HG03460 (cell line): ENCODE data around the gene PRPSAP2.
"Not testable (repeated sequence)": the region's sequence is repeated elsewhere in the genome, so short reads cannot be mapped to it uniquely, and the experiment has no call there.

Experiments used
- ATAC-seq: cut with Tn5 transposase; IDR thresholded peaks from one replicate; pipeline ENCODE4 v1.9.1; 2021; ENCODE audit not compliant: unreplicated experiment

The PRPSAP2 gene

DNA sequence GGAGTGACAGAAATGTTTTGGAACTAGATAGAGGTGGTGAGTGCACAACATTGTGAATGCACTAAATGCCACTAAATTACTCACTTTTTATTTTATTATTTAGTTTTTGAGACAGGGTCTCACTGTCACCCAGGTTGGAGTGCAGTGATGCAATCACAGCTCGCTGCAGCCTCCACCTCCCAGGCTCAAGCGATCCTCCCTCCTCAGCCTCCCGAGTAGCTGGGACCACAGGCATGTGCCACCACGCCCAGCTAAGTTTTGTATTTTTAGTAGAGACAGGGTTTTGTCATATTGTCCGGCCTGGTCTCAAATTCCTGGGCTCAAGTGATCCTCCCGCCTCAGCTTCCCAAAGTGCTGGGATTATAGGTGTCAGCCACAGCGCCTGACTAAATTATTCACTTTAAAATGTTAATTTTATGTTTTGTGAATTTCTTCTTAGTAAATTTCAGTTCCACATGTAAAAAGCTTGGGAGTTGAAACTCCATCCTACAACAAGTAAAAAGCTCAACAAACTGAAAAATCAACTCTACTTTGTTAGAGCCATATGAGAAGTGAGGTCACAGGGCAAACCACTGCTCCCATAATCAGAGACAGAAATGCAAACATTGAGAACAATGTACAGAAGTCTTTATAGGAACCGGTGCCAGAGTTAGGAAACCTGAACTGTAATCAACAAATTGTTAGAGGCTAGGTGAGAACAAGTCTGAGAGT is 80.2 kb downstream of the PRPSAP2 start:
- no peak for ATAC-seq

DNA sequence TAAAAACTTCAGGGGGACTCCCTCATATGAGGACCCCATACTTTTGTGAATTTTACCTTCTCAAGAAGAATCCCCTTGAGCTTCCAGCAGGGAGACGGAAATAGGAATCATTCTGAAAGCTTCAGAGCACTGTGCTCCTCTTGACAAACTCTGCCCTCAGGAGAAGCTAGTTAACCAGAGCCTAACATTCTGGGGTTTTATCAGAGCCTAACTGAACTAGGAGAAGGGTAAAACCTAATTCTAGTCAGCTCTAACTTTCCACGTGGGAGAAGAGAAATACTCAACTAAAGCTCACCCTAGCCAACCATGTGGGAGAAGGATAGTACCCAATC is 80.7 kb downstream of the PRPSAP2 start:
- no peak for ATAC-seq

- no peak for ATAC-seq
Measured at GRCh38 chr17:18944646-18945045, 86.7 kb downstream of the PRPSAP2 start.

- no peak for ATAC-seq
Measured at GRCh38 chr17:18946536-18946935, 88.6 kb downstream of the PRPSAP2 start.

DNA sequence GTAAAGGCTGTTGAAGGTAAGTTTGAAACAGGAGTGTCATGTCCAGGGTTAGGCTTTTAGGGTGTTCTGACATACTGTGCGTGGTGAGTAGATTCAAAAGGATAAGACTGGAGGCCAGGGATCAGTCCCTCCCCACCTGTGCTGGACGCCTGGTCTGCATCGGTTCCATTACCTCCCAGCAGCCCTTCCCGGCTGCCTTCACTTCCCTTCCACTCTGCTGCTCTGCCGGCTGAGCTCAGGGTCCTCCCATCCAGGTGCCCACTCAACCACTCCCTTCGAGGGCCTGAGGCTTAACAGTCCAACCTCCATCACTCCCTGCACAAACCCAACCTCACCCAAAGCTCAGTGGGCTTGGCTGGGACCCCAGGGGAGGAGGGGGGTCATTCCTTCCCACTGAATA is 89.9 kb downstream of the PRPSAP2 start:
- ATAC-seq, result no peak

GRCh38 chr17:18948476-18949006 is 90.6 kb downstream of the PRPSAP2 start:
- ATAC-seq, result no peak

GRCh38 chr17:18949566-18949965 is 91.6 kb downstream of the PRPSAP2 start:
- ATAC-seq, result no peak

- ATAC-seq, result no peak
Measured at GRCh38 chr17:18950346-18950745, 92.4 kb downstream of the PRPSAP2 start.

GRCh38 chr17:18950944-18951905 is 93.3 kb downstream of the PRPSAP2 start:
- ATAC-seq, result no peak

DNA sequence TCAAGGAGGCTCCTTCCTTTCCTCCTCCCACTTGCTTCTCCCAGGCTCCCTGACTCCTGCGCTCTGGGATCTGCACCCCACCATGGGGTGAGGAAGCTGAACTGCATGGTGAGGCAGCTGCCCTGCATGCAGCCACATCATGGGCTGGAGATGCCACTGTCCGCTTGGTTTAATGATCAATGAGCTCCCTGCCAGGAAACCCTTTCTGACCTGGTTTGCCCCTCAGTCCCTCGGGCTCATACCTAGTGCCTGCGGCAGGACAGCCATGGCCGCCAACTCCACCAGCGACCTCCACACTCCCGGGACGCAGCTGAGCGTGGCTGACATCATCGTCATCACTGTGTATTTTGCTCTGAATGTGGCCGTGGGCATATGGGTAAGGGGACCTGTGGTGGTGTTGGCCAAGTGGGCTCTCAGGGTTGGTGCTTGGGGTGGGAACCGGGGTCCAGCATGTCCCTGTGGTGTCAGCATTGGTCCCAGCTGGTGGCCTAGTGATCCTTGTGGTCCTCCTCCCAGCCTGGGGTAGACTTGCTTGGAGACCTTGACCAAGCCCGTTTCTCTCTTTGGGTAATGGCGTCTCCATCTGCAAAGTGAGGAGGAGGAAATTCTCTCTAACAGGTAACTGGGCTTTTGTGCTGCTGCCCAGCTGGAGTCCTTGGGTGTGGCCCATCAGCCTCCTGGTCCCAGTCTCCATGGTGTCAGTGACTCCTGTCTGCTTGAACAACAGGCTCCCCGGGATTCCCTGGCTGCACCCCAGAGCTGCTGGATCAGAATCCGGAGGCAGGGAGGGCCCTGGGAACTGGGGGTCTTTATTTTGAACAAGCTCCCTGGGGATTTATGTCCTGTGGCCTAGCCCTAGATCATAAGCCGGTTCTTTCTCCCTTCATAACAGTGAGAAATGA is 94.3 kb downstream of the PRPSAP2 start, which contains the start of gene SLC5A10:
Gene SLC5A10, plus strand, starts transcription at position 225 of the 902 bp plus-strand sequence. Its CDS starts 41 bp downstream, at position 266.
- ATAC-seq, result no peak

DNA sequence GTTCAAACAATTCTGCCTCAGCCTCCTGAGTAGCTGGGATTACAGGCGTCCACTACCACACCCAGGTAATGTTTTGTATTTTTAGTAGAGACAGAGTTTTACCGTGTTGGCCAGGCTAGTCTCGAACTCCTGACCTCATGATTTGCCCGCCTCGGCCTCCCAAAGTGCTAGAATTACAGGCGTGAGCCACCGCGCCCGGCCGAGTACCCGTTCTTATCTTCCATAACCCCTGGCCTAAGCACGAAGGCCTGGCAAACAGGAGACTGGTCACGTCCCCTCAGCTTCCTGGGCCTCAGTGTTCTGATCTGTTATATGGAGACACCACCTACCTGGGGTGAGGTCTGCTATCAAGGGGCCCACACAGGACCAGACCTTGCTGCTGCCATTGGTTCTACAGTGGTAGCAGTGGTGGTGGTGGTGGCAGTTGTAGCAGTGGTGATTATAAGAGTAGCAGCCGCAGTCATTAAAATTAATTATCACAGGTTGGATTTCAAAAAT is 95.3 kb downstream of the PRPSAP2 start:
- ATAC-seq, result no peak

DNA sequence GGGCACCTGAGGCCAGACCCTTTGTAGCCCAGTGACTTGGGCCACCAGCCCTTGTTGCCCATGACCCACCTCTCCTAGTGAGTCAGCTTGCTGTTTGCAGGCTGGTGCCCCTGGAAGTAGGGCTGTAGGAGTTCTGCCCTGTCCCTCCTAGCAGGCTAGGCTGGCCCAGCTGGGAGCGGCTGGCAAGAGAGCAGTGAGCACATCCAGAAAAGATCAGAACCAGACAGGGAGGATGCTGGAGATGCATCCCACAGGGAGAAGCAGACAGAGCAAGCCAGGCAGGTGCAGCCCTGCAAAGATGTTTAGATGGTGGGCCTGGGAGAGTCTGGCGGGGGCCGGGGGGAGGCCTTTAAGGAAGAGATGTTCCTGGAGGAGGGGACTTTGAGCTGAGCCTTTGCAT is 96.4 kb downstream of the PRPSAP2 start:
- no peak for ATAC-seq

DNA sequence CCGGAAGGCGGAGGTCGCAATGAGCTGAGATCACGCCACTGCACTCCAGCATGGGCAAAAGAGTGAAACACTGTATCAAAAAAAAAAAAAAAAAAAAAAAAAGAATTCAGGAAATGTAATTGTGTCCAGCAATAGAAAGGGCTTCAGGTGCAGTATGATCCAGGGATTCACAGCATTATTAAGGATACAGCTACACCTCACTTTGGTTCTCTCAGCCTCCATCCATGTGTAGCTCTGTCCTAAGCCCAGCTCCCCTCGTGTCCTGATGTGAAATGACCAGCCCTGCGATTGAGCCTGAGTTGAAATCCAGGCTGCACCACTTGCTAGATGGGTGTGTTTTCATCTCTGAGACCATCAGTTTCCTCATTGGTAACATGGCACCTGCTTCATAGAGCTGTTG is 97.1 kb downstream of the PRPSAP2 start:
- no peak for ATAC-seq

GRCh38 chr17:18956021-18956420 is 98.1 kb downstream of the PRPSAP2 start:
- ATAC-seq, result not testable (repeated sequence)

GRCh38 chr17:18956581-18956980 is 98.7 kb downstream of the PRPSAP2 start:
- no peak for ATAC-seq

DNA sequence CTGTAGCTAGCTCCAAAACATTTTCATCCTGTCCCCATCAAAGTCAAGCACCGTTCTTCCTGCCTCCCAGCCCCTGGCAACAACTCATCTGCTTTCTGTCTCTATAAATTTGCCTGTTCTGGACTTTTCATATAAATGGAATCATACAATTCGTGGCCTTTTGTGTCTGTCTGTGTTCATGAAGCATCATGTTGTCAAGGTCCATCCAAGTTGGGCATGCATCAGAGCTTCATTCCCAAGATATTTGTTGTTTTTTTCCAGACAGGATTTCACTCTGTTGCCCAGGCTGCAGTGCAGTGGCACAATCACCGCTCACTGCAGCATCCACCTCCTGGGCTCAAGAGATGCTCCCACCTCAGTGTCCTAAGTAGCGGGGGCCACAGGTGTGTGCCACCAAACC is 99.9 kb downstream of the PRPSAP2 start:
- no peak for ATAC-seq

- no peak for ATAC-seq
Measured at GRCh38 chr17:18958611-18959010, 100.7 kb downstream of the PRPSAP2 start.

DNA sequence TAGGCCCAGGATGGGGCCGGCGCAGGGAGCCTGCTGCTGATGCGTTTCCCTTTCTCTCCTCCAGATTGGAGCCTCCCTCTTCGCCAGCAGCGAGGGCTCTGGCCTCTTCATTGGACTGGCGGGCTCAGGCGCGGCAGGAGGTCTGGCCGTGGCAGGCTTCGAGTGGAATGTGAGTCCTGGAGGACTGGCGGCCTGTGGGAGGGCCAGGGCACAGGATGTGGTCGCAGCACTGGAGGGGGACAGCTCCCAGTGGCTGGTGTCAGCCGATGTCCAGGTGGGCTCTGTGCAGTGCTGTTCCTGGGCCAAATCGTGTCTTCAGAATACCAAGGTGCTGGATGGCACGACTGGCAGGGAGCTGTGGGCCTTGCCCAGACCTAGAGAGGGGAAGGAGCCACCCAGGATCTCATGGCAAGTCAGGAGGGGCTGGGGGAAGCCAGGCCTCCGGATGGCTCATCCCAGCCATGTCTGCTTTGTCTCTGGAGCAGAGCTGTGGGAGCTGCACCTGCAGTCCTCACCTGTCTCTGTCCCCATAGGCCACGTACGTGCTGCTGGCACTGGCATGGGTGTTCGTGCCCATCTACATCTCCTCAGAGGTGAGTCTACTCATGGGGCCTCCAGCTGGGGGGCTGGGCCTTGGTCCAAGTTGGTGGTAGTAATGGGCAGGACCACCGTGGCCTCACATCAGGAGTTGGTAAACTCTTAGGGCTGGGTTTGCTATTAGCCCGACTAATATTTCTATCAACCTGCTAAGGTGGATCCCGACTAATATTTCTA is 101.3 kb downstream of the PRPSAP2 start:
- no peak for ATAC-seq

DNA sequence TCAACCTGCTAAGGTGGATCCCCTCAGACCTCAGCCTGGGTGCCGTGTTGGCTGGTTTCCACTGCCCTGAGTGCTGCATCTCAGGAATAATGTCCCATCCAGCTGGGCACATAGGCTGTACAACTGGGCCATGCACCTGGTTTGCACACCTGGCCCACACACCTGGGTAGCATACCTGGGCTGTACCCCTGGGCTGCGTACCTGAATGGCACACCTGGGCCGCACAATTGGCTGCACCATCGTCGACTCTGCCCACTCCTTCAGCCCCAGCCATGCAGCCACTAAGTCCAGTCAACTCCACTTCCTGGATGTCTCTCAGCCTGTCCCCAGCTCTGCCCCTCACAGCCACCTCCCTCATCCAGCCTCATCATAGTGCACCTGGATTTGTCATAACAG is 101.9 kb downstream of the PRPSAP2 start:
- no peak for ATAC-seq

DNA sequence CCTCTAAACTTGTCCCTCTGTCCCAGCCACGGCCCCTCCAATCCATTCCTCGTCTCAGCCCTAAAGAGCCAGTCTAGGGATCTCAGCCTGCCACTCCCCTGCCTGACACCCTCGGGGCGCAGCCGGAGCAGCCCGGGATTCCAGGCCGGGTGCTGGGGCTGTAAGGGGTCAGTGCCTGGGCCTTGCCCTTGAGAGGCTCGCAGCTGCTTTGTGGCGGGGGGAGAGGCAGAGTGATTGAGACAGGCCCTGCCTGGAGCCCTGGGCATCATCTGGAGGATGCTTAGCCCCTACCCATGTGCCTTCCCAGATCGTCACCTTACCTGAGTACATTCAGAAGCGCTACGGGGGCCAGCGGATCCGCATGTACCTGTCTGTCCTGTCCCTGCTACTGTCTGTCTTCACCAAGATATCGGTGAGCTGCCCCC is 102.3 kb downstream of the PRPSAP2 start:
- ATAC-seq, result no peak
